Measurements from ENCODE around the gene GLCCI1. TPM values are rescaled to one million over a fixed set of nuclear protein-coding genes. Genes with fewer than 3 reads are reported as not detected.

Gene GLCCI1
- total RNA-seq, 1 donor from 2014 or later = 25.0 TPM

GRCh38 chr7:8129318-8129659, 160.7 kb downstream of the GLCCI1 start:
- no peak for DNase-seq (ENCODE audit: extremely low spot score, unreplicated experiment)
- TF ChIP-seq CTCF (conservative IDR thresholded peaks at IDR 0.05) = no peak
- H3K27me3 Mint-ChIP-seq = no peaks in the 10 kb centered on the region
- no peaks in the 10 kb centered on the region for H3K4me1 Mint-ChIP-seq (ENCODE audit: unreplicated experiment)
- no peak overlapping the region for H3K27ac Mint-ChIP-seq
- no peaks in the 10 kb centered on the region for H3K36me3 Mint-ChIP-seq
- no peak overlapping the region for H3K4me3 Mint-ChIP-seq
- H3K9me3 Mint-ChIP-seq = no peaks in the 10 kb centered on the region

- Mint-ChIP-seq H3K4me3 (no peak overlapping the region), H3K27ac (no peak overlapping the region), H3K36me3 (no peaks in the 10 kb centered on the region), H3K4me1 (ENCODE audit: unreplicated experiment) (no peaks in the 10 kb centered on the region), H3K27me3 (no peaks in the 10 kb centered on the region), H3K9me3 (no peaks in the 10 kb centered on the region)
- no peak for TF ChIP-seq CTCF (conservative IDR thresholded peaks at IDR 0.05)
- no peak for DNase-seq (ENCODE audit: extremely low spot score, unreplicated experiment)
These were observed 162.1 kb downstream of the GLCCI1 start for GRCh38 chr7:8130663-8131062.

DNA sequence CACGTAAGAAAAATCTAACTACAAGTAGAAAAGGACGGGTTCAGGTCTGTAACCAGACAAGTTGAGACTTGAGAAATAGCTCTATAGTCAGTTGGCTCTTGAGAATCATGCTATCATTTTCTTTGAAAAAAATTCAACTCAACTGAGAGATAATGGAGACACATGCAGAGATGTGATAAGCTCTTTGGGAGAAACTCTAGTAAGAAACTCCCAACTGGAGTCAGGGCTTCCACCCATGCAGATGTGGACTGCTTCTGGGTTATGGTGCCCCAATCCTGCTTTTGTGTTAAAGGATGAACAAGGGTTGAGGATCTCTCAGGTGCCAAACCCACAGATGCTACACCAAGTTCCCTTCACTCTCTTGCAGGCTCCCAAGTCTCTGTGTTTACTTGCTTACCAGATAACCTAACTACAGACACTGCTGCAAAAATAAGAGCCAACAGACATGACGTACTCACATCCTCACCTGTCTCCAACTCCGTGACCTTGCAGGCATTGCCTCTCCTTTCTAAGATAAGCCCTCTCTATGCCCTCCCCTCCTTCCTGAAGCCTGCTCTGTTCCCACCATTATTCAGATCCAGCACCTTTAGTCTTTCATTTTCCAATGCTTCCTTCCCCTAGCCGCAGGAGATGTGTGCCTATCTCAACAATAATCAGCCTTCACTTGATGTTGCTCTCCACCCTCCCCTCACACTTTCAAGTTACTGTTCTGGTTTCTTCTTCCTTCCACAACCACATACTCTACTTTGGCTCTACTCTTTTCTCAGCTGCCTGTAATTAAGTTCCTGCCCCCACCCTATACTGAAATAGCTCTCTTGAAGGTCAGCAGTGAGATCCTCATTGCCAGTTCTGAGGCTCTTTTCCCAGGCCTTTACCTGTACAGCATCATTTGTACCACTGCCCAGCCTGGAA, 163.4 kb downstream of the GLCCI1 start:
- no peak for TF ChIP-seq CTCF (conservative IDR thresholded peaks at IDR 0.05)

DNA sequence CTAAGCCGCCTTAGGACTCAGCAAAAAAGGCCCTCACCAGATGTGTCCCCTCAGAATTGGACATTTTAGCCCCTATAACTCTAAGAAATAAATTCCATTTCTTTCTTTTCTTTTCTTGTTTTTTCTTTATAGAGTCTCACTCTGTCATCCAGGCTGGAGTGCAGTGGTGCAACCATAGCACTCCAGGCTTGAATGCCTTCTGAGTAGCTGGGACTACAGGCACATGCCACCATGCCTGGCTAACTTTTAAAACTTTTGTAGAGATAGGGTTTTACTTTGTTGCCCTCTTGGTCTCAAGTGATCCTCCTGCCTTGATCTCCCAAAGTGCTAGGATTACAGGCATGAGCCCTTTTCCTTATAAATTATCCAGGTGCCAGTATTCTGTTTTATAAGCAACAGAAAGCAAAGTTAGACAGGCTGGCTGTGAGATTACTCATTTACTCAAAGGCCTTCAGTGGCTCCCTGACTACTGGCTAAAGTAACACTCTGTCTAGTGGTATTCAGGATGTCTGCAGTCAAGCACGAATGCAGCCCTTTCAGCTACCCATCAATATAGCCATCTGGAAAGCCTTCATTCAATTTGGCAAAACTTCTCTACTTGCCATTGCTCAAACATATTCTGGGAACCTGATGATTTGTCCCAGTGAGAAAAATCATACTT, 164.7 kb downstream of the GLCCI1 start:
- TF ChIP-seq CTCF (conservative IDR thresholded peaks at IDR 0.05) = no peak
- Mint-ChIP-seq H3K9me3 (no peaks in the 10 kb centered on the region), H3K4me1 (ENCODE audit: unreplicated experiment) (no peaks in the 10 kb centered on the region), H3K27ac (no peak overlapping the region), H3K36me3 (no peaks in the 10 kb centered on the region), H3K4me3 (no peak overlapping the region), H3K27me3 (no peaks in the 10 kb centered on the region)
- DNase-seq (ENCODE audit: extremely low spot score, unreplicated experiment) = no peak

More for the DNA sequence above, 163.4 kb downstream of the GLCCI1 start:
- Mint-ChIP-seq H3K36me3 (no peaks in the 10 kb centered on the region), H3K4me1 (ENCODE audit: unreplicated experiment) (no peaks in the 10 kb centered on the region), H3K27ac (no peak overlapping the region), H3K9me3 (no peaks in the 10 kb centered on the region), H3K4me3 (no peak overlapping the region), H3K27me3 (no peaks in the 10 kb centered on the region)
- no peak for DNase-seq (ENCODE audit: extremely low spot score, unreplicated experiment)

DNA sequence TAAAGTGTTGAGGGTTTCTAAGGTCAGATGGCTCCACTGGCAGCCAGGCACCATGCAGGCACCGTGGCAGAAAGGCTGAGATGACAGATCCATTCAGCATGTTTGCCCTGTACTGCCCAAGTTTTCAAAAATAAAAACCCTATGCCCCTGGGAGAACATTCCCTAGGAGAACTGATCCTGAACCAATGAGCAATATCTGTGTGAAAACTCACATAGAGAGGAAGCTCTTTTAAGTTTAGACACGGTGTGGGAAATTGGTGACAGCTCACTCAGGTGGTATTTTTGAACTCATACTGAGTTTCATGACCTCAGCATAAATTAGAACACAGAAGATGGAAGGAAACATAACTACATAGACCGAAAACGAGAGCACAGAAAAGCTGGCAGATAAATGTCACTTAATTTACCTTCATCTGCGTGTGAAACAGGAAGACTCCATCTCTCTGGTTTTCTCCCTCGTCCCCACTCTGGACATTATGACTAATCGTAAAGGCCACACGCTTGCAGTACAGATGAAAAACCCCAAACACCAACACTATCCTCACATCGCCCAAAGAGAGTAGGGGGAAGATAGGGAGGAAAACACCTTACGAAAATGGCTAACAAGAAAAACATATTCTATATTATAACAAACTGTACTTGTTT, 165.6 kb downstream of the GLCCI1 start:
- Mint-ChIP-seq H3K27me3 (no peaks in the 10 kb centered on the region), H3K4me3 (no peak overlapping the region), H3K4me1 (ENCODE audit: unreplicated experiment) (peaks cover 5% of the 10 kb centered on the region), H3K9me3 (no peaks in the 10 kb centered on the region), H3K36me3 (no peaks in the 10 kb centered on the region), H3K27ac (no peak overlapping the region)
- no peak for DNase-seq (ENCODE audit: extremely low spot score, unreplicated experiment)
- no peak for TF ChIP-seq CTCF (conservative IDR thresholded peaks at IDR 0.05)
